HepG2 (cell line): ENCODE measurements around the gene EML2. TPM values are rescaled to one million over a fixed set of nuclear protein-coding genes. Genes with fewer than 3 reads are reported as not detected.

Experiments
- ARNTL ChIP-seq: sonication (generic); formaldehyde crosslinking; IDR thresholded peaks from 2 replicates; pipeline ENCODE4 v1.4.0; 2020; ENCODE audit warnings: mild to moderate bottlenecking, missing genetic modification reagents
- CCAR2 ChIP-seq: fragments of 200-400 bp; formaldehyde crosslinking; optimal IDR thresholded peaks from 2 replicates; pipeline ENCODE3; 2018; ENCODE audit warnings: low read depth, mild to moderate bottlenecking, low read length, moderate library complexity
- HES4 ChIP-seq: sonication (generic); formaldehyde crosslinking; IDR thresholded peaks from 2 replicates; pipeline ENCODE4 v1.9.0; 2021; ENCODE audit warnings: mild to moderate bottlenecking, missing genetic modification reagents, borderline replicate concordance
- NCOA5 ChIP-seq: sonication (generic); formaldehyde crosslinking; IDR thresholded peaks from 2 replicates; pipeline ENCODE4 v1.4.0; 2020; ENCODE audit warnings: missing genetic modification reagents
- SIX4 ChIP-seq: sonication (generic); formaldehyde crosslinking; IDR thresholded peaks from 2 replicates; pipeline ENCODE4 v1.4.0; 2020; ENCODE audit warnings: missing genetic modification reagents
- SP1 ChIP-seq, 2 experiments: fragments of 450-650 bp in 1 of 2; sonication (generic) in 1 of 2; formaldehyde crosslinking in 1 of 2; IDR thresholded peaks; 2 replicates each; pipeline versions ENCODE4 v1.4.0 to v1.6.1; 2016 to 2020; ENCODE audit warnings: missing genetic modification reagents in 1 of 2
- STAT5B ChIP-seq: sonication (generic); formaldehyde crosslinking; IDR thresholded peaks from 2 replicates; pipeline ENCODE4 v1.4.0; 2020; ENCODE audit warnings: missing genetic modification reagents
- ZBTB3 ChIP-seq: sonication (generic); formaldehyde crosslinking; IDR thresholded peaks from 2 replicates; pipeline ENCODE4 v1.4.0; 2020; ENCODE audit warnings: low read depth, mild to moderate bottlenecking, moderate library complexity, missing genetic modification reagents, borderline replicate concordance
- ZC3H13 ChIP-seq: sonication (generic); formaldehyde crosslinking; IDR thresholded peaks from 2 replicates; pipeline ENCODE4 v1.8.1; 2023; ENCODE audit warnings: mild to moderate bottlenecking, missing genetic modification reagents, moderate library complexity
- ZC3H4 ChIP-seq: sonication (generic); formaldehyde crosslinking; IDR thresholded peaks from 2 replicates; pipeline ENCODE4 v1.4.0; 2020; ENCODE audit warnings: missing genetic modification reagents, borderline replicate concordance
- ZFYVE20 ChIP-seq: sonication (generic); formaldehyde crosslinking; IDR thresholded peaks from 2 replicates; pipeline ENCODE4 v1.8.0; 2023; ENCODE audit warnings: low read depth, mild to moderate bottlenecking, moderate library complexity, missing genetic modification reagents, borderline replicate concordance
- ZIK1 ChIP-seq: sonication (generic); formaldehyde crosslinking; IDR thresholded peaks from 2 replicates; pipeline ENCODE4 v1.5.0; 2020; ENCODE audit warnings: mild to moderate bottlenecking, low read depth, missing genetic modification reagents, borderline replicate concordance
- ZKSCAN1 ChIP-seq: fragments of 150-350 bp; IDR thresholded peaks from 2 replicates; pipeline ENCODE4 v1.6.1; 2014; ENCODE audit warnings: low read length
- ZNF10 ChIP-seq: sonication (generic); formaldehyde crosslinking; IDR thresholded peaks from 2 replicates; pipeline ENCODE4 v1.4.0; 2020; ENCODE audit warnings: mild to moderate bottlenecking, low read depth, missing genetic modification reagents, borderline replicate concordance
- ZNF350 ChIP-seq: sonication (generic); formaldehyde crosslinking; IDR thresholded peaks from 2 replicates; pipeline ENCODE4 v1.4.0; 2020; ENCODE audit warnings: mild to moderate bottlenecking, low read depth, missing genetic modification reagents, borderline replicate concordance
- ZNF724P ChIP-seq: sonication (generic); formaldehyde crosslinking; IDR thresholded peaks from 2 replicates; pipeline ENCODE4 v1.8.0; 2022; ENCODE audit warnings: missing genetic modification reagents, borderline replicate concordance
- polyA plus RNA-seq, 8 experiments: library from polyadenylated mRNA; depleted of rRNA in 3 of 8; stranded (reverse) in 7 of 8; unstranded in 1 of 8; fragments of >200 nt; fragmentation: Illumina TruSeq in 4 of 8; extraction: Trizol in 4 of 8; gene quantifications; 2 replicates each; pipeline versions ENCODE4 v1.2.1 to v1.2.3, GENCODE V29; 2011 to 2016; ENCODE audit warnings: low read depth in 4 of 8, missing spikeins in 1 of 8, mixed read lengths in 1 of 8; ENCODE audit not compliant: insufficient read depth in 1 of 8
- total RNA-seq, 5 experiments: library from RNA; depleted of rRNA; stranded (reverse); fragments of >200 nt; fragmentation: Illumina TruSeq; extraction: Trizol; gene quantifications; 2 replicates each; pipeline ENCODE4 v1.2.3, GENCODE V29; 2016; ENCODE audit warnings: low read depth in 1 of 5
- TF ChIP-seq, protein P1 (sequence below): sonication (generic); formaldehyde crosslinking; IDR thresholded peaks from 2 replicates; pipeline ENCODE4 v1.9.0; 2021; ENCODE audit warnings: missing genetic modification reagents, borderline replicate concordance
- TF ChIP-seq, protein P2 (sequence below): sonication (generic); formaldehyde crosslinking; IDR thresholded peaks from 2 replicates; pipeline ENCODE4 v1.9.0; 2021; ENCODE audit warnings: missing genetic modification reagents, borderline replicate concordance
- TF ChIP-seq, protein P3 (sequence below): sonication (generic); formaldehyde crosslinking; IDR thresholded peaks from 2 replicates; pipeline ENCODE4 v1.4.0; 2020; ENCODE audit warnings: missing genetic modification reagents, borderline replicate concordance

EML2 gene
- total and polyA plus RNA-seq, 2 of the 13 experiments (the other 11 are each of a cell fraction or from before 2014, with no cell fraction given), result 7.3 to 12.9 TPM

DNA sequence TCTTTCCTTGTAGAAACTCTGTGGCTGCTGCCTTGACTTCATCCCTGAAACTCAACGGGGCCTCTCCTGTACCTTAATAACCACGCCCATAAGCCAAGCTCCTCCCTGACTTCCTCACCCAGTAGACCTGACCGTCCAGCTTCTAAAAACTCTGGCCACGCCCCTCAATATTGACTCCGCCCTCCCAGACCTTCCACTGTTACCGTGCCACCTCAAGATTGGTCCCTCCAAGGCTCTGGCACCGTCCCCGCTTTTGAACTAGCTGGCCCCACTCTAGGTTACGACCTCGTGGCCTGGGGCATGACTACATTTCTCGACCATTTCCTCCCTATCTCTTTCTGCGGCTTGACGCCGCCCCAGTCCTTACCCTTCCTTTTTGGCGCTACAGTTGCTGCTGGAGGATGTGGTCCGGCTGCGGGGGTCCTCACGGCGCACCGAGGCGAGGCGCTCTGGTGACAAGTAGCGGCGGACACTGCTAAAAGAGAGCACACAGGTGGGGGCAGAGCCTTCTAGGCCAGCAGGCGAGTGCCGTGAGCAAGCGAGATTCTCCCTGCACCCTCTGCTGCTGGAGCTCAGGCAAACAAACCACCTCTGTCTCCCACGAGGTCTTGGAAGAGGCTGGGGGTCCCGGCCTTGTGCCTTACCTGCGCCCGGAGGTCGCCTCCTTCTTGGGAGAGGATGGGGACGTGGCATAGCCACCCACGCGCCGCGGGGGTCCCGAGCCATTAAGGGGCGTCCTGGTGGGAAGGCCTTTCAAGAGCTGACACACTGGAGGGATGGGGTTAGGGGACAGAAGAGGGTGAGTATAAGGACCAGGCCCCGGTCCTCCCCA, 2.3 kb upstream of the EML2 start (continued):
- TF ChIP-seq, protein P1, sequence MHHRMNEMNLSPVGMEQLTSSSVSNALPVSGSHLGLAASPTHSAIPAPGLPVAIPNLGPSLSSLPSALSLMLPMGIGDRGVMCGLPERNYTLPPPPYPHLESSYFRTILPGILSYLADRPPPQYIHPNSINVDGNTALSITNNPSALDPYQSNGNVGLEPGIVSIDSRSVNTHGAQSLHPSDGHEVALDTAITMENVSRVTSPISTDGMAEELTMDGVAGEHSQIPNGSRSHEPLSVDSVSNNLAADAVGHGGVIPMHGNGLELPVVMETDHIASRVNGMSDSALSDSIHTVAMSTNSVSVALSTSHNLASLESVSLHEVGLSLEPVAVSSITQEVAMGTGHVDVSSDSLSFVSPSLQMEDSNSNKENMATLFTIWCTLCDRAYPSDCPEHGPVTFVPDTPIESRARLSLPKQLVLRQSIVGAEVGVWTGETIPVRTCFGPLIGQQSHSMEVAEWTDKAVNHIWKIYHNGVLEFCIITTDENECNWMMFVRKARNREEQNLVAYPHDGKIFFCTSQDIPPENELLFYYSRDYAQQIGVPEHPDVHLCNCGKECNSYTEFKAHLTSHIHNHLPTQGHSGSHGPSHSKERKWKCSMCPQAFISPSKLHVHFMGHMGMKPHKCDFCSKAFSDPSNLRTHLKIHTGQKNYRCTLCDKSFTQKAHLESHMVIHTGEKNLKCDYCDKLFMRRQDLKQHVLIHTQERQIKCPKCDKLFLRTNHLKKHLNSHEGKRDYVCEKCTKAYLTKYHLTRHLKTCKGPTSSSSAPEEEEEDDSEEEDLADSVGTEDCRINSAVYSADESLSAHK (CRISPR knock-in tag), result no peak
- TF ChIP-seq, protein P2, sequence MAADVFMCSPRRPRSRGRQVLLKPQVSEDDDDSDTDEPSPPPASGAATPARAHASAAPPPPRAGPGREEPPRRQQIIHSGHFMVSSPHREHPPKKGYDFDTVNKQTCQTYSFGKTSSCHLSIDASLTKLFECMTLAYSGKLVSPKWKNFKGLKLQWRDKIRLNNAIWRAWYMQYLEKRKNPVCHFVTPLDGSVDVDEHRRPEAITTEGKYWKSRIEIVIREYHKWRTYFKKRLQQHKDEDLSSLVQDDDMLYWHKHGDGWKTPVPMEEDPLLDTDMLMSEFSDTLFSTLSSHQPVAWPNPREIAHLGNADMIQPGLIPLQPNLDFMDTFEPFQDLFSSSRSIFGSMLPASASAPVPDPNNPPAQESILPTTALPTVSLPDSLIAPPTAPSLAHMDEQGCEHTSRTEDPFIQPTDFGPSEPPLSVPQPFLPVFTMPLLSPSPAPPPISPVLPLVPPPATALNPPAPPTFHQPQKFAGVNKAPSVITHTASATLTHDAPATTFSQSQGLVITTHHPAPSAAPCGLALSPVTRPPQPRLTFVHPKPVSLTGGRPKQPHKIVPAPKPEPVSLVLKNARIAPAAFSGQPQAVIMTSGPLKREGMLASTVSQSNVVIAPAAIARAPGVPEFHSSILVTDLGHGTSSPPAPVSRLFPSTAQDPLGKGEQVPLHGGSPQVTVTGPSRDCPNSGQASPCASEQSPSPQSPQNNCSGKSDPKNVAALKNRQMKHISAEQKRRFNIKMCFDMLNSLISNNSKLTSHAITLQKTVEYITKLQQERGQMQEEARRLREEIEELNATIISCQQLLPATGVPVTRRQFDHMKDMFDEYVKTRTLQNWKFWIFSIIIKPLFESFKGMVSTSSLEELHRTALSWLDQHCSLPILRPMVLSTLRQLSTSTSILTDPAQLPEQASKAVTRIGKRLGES, result no peak
- TF ChIP-seq ZNF350 (CRISPR knock-in tag) (peak; percentile 52; the same call in 1 of the 2 replicates), ZNF724P (CRISPR knock-in tag) (0 out of 2 replicates have a peak, but pooled peaks have one; percentile 31), SP1 (IDR thresholded peaks at IDR 0.05) (no peak), SP1 (CRISPR knock-in tag; IDR thresholded peaks at IDR 0.05) (no peak), SIX4 (CRISPR knock-in tag) (no peak), ZBTB3 (CRISPR knock-in tag) (no peak), ZIK1 (no peak), ZKSCAN1 (no peak), ARNTL (CRISPR knock-in tag) (no peak), STAT5B (CRISPR knock-in tag) (no peak), ZFYVE20 (CRISPR knock-in tag) (no peak), CCAR2 (no peak), ZNF10 (CRISPR knock-in tag) (no peak), ZC3H4 (no peak), HES4 (CRISPR knock-in tag) (no peak), ZC3H13 (CRISPR knock-in tag) (peak; percentile 77; the same call in 1 of the 2 replicates), NCOA5 (no peak)
- TF ChIP-seq, protein P3, sequence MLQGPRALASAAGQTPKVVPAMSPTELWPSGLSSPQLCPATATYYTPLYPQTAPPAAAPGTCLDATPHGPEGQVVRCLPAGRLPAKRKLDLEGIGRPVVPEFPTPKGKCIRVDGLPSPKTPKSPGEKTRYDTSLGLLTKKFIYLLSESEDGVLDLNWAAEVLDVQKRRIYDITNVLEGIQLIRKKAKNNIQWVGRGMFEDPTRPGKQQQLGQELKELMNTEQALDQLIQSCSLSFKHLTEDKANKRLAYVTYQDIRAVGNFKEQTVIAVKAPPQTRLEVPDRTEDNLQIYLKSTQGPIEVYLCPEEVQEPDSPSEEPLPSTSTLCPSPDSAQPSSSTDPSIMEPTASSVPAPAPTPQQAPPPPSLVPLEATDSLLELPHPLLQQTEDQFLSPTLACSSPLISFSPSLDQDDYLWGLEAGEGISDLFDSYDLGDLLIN (CRISPR knock-in tag), result no peak
